ENCODE measurements around the gene CD164L2. TPM values are rescaled to one million over a fixed set of nuclear protein-coding genes. Genes with fewer than 3 reads are reported as not detected.

The CD164L2 gene
- total and polyA plus RNA-seq, 2 donors (not counting 1 experiment from before 2014, with no cell fraction given), result not detected

DNA sequence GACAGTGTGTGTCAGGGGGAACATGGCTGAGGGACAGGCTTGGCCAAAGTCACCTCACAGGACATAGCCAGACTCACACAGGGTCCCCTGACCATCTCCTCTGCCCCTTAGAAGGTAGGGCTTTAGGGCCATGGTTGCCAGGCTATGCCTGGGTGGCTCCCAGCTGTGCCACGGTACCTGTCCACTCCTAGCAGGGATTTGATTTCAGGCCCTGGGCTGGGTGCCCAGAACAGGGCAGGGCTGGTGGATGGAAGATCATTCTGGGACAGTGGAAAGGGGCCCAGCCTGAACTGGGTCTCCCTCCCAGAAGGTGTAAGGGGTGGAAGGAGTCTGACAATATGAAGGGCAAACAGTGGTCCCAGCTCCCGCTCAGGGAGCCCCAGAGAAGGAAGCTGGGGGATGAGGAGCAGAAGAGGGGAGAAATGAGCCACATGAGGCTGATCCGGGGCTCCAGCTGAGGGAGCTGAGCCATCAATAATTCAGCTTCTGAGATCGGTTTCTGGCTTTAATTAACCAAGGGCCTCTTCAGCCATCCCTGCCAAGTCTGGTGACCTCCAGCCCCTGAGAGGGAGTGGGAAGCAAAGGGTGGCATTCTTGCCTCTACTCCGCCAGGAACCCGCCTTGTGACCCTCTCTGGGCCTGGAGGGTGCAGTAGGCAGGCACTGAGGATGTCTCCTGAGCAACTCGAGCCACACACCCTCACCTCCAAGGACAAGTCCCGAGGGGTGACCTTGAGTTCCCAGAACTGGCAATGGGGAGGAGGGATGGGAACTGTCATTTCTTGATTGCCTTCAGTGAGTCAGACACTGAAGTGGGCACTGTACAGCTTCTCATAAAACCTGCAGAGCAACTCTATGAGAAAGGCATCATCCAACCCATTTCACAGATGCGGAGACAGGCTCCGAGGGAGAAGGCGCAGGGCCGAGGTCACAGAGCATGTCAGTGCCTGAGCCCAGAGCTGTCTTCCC is 2.1 kb downstream of the CD164L2 start:
- peaks cover 8 to 12% of the 10 kb centered on the region in 2 donors for H3K4me1 ChIP-seq (ENCODE audit: control insufficient read depth in 2 of 2, insufficient read depth in 2 of 2, low read length in 2 of 2)
- Mint-ChIP-seq H3K4me3 (no peak overlapping the region), H3K27me3 (peaks cover 4% of the 10 kb centered on the region), H3K9me3 (ENCODE audit: insufficient read depth) (no peaks in the 10 kb centered on the region), H3K4me1 (peaks cover 8% of the 10 kb centered on the region), H3K27ac (no peak overlapping the region)
- TF ChIP-seq, protein P1, sequence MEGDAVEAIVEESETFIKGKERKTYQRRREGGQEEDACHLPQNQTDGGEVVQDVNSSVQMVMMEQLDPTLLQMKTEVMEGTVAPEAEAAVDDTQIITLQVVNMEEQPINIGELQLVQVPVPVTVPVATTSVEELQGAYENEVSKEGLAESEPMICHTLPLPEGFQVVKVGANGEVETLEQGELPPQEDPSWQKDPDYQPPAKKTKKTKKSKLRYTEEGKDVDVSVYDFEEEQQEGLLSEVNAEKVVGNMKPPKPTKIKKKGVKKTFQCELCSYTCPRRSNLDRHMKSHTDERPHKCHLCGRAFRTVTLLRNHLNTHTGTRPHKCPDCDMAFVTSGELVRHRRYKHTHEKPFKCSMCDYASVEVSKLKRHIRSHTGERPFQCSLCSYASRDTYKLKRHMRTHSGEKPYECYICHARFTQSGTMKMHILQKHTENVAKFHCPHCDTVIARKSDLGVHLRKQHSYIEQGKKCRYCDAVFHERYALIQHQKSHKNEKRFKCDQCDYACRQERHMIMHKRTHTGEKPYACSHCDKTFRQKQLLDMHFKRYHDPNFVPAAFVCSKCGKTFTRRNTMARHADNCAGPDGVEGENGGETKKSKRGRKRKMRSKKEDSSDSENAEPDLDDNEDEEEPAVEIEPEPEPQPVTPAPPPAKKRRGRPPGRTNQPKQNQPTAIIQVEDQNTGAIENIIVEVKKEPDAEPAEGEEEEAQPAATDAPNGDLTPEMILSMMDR (IDR thresholded peaks at IDR 0.05), result no peak
- no peak for TF ChIP-seq EZH2 (IDR thresholded peaks at IDR 0.05; ENCODE audit: borderline replicate concordance, insufficient read depth, low read depth, low read length, poor library complexity, severe bottlenecking)
- DNase-seq (no peak), ATAC-seq (ENCODE audit: low read depth) (no peak)
- no peak overlapping the region for H3K9ac ChIP-seq (ENCODE audit: low read length)
- no peaks in the 10 kb centered on the region for H4K20me1 ChIP-seq (ENCODE audit: control insufficient read depth, insufficient read depth, low read length, poor library complexity, severe bottlenecking)
- no peak overlapping the region for H3K4me3 ChIP-seq (ENCODE audit: control extremely low read depth in 1 of 5, extremely low read depth in 1 of 5, insufficient read depth in 1 of 5, low read depth in 2 of 5, low read length in 4 of 5)
- H3K27me3 ChIP-seq (replicated peaks in 1 of 4; ENCODE audit: control extremely low read depth in 1 of 4, control insufficient read depth in 3 of 4, insufficient read depth in 4 of 4, low read length in 3 of 4), result no peaks in the 10 kb centered on the region
- H3K4me2 ChIP-seq (replicated peaks; ENCODE audit: low read depth, low read length, poor library complexity, severe bottlenecking), result no peak overlapping the region
- no peak overlapping the region for H2AFZ ChIP-seq (ENCODE audit: insufficient read depth, low read depth, low read length, poor library complexity, severe bottlenecking)
- peaks cover 0 to 4% (median 0%) of the 10 kb centered on the region in 3 donors for H3K9me3 ChIP-seq (ENCODE audit: control extremely low read depth in 1 of 3, control insufficient read depth in 2 of 3, insufficient read depth in 1 of 3, low read length in 2 of 3)
- intact Hi-C loops (cut with micrococcal nuclease), result no loop called here
- CTCF ChIA-PET, result interaction anchor here (1.6 to 2.4 kb wide), 5 partner anchors 10 to 228 kb away, joined by 4 to 13 read pairs (median 9); no protein-coding TSS in a partner anchor
- no peaks in the 10 kb centered on the region for H3K36me3 ChIP-seq (replicated peaks in 1 of 2; ENCODE audit: control extremely low read depth in 1 of 2, control insufficient read depth in 1 of 2, extremely low read depth in 1 of 2, insufficient read depth in 2 of 2, low read length in 1 of 2)
- 91% methylated on average over 10 of the region's 12 CpGs for WGBS (ENCODE audit: insufficient coverage)
- no peaks in the 10 kb centered on the region for H3K79me2 ChIP-seq (ENCODE audit: control insufficient read depth, insufficient read depth, low read length)
- POLR2A ChIA-PET, result interaction anchor here (1.5 kb wide), 1 partner anchor 23 kb away, joined by 3 read pairs; no protein-coding TSS in a partner anchor
- no peak overlapping the region for H3K27ac ChIP-seq (ENCODE audit: low read length in 2 of 2)

DNA sequence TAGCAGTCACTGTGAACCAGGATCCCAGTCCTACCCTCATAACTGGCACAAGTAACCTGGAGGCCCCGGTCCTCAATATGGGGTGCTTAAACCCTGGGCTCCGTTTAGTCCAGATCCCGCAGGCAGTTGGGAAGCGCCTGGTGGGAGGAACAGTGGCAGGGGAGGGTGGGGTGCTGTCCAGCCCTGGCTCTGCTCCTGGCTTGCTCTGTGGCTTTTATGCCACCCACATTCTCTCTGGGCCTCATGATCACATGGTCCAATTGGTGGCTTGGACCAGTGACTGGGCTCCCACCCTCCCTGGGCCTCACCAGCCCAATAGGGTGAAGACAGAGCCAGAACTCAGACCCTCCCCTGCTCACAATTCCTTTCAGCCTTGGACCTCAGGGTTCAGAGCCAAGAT is 2.9 kb downstream of the CD164L2 start:
- Histone ChIP-seq H2AFZ (ENCODE audit: insufficient read depth, low read depth, low read length, poor library complexity, severe bottlenecking) (no peak overlapping the region), H3K9me3 (ENCODE audit: control extremely low read depth in 1 of 3, control insufficient read depth in 2 of 3, insufficient read depth in 1 of 3, low read length in 2 of 3) (peaks cover 0 to 4% (median 0%) of the 10 kb centered on the region in 3 donors), H4K20me1 (ENCODE audit: control insufficient read depth, insufficient read depth, low read length, poor library complexity, severe bottlenecking) (no peaks in the 10 kb centered on the region), H3K36me3 (replicated peaks in 1 of 2; ENCODE audit: control extremely low read depth in 1 of 2, control insufficient read depth in 1 of 2, extremely low read depth in 1 of 2, insufficient read depth in 2 of 2, low read length in 1 of 2) (no peaks in the 10 kb centered on the region), H3K4me2 (replicated peaks; ENCODE audit: low read depth, low read length, poor library complexity, severe bottlenecking) (no peak overlapping the region), H3K4me1 (ENCODE audit: control insufficient read depth in 2 of 2, insufficient read depth in 2 of 2, low read length in 2 of 2) (peaks cover 8 to 12% of the 10 kb centered on the region in 2 donors), H3K79me2 (ENCODE audit: control insufficient read depth, insufficient read depth, low read length) (no peaks in the 10 kb centered on the region), H3K27me3 (replicated peaks in 1 of 4; ENCODE audit: control extremely low read depth in 1 of 4, control insufficient read depth in 3 of 4, insufficient read depth in 4 of 4, low read length in 3 of 4) (no peaks in the 10 kb centered on the region), H3K4me3 (ENCODE audit: control extremely low read depth in 1 of 5, extremely low read depth in 1 of 5, insufficient read depth in 1 of 5, low read depth in 2 of 5, low read length in 4 of 5) (no peak overlapping the region), H3K9ac (ENCODE audit: low read length) (no peak overlapping the region), H3K27ac (ENCODE audit: low read length in 2 of 2) (no peak overlapping the region)
- ChIA-PET CTCF (interaction anchor here (0.6 kb wide), 1 partner anchor 83 kb away, joined by 3 read pairs; no protein-coding TSS in a partner anchor), POLR2A (no interaction called here)
- intact Hi-C loops (cut with micrococcal nuclease), result no loop called here
- ATAC-seq (ENCODE audit: low read depth), result no peak
- DNase-seq, result no peak
- no peaks in the 10 kb centered on the region for H3K9me3 Mint-ChIP-seq (ENCODE audit: insufficient read depth)
- TF ChIP-seq, protein P1 (IDR thresholded peaks at IDR 0.05), result no peak
- H3K4me3 Mint-ChIP-seq, result no peak overlapping the region
- peaks cover 4% of the 10 kb centered on the region for H3K27me3 Mint-ChIP-seq
- no peak overlapping the region for H3K27ac Mint-ChIP-seq
- WGBS (ENCODE audit: insufficient coverage), result 100% methylated on average over 1 of the region's 4 CpGs
- H3K4me1 Mint-ChIP-seq, result peaks cover 8% of the 10 kb centered on the region
